Measurements from ENCODE around the gene SPA17.

Gene SPA17

GRCh38 chr11:124673333-124674167 lies at the start of gene SPA17, which contains the start of gene SIAE:
TSS of gene SPA17 (plus strand) at chr11:124673904. CDS start at chr11:124675265, 1,361 bp downstream.
TSS of gene SIAE (minus strand) at chr11:124673739. CDS start at chr11:124673708, 31 bp downstream.
- peak; percentile 87 to 90 for DNase-seq

- no peak for DNase-seq
Observed at GRCh38 chr11:124625504-124626168, 48.1 kb upstream of the SPA17 start.

GRCh38 chr11:124627546-124627945 lies 46.2 kb upstream of the SPA17 start:
- no peak for DNase-seq

GRCh38 chr11:124629961-124630360 lies 43.7 kb upstream of the SPA17 start:
- DNase-seq: no peak

GRCh38 chr11:124633355-124633754 lies 40.3 kb upstream of the SPA17 start:
- no peak for DNase-seq

- no peak for DNase-seq
Observed at GRCh38 chr11:124635932-124636331, 37.8 kb upstream of the SPA17 start.

GRCh38 chr11:124638500-124638899 lies 35.2 kb upstream of the SPA17 start:
- DNase-seq: no peak

GRCh38 chr11:124639186-124639585 lies 34.5 kb upstream of the SPA17 start:
- DNase-seq: no peak

GRCh38 chr11:124640666-124641065 lies 33.0 kb upstream of the SPA17 start:
- DNase-seq: no peak

- no peak for DNase-seq
Observed at GRCh38 chr11:124642628-124643027, 31.1 kb upstream of the SPA17 start.

- no peak for DNase-seq
Observed at GRCh38 chr11:124643042-124643604, 30.6 kb upstream of the SPA17 start.

GRCh38 chr11:124643605-124644425 lies 29.9 kb upstream of the SPA17 start:
- no peak for DNase-seq

GRCh38 chr11:124644426-124645280 lies 29.1 kb upstream of the SPA17 start:
- DNase-seq: peak; percentile 26 to 38

- DNase-seq: no peak
Observed at GRCh38 chr11:124646148-124646547, 27.6 kb upstream of the SPA17 start.

GRCh38 chr11:124648610-124649009 lies 25.1 kb upstream of the SPA17 start:
- DNase-seq: no peak

GRCh38 chr11:124656774-124657630 lies 16.7 kb upstream of the SPA17 start:
- DNase-seq: no peak

GRCh38 chr11:124657904-124658303 lies 15.8 kb upstream of the SPA17 start:
- DNase-seq: no peak

- DNase-seq: no peak
Observed at GRCh38 chr11:124658501-124658900, 15.2 kb upstream of the SPA17 start.

GRCh38 chr11:124658986-124659385 lies 14.7 kb upstream of the SPA17 start:
- no peak for DNase-seq

GRCh38 chr11:124661553-124661952 lies 12.2 kb upstream of the SPA17 start:
- no peak for DNase-seq

- no peak for DNase-seq
Observed at GRCh38 chr11:124662106-124662505, 11.6 kb upstream of the SPA17 start.

Measured in CD4-positive, alpha-beta T cell treated with Interleukin-1 beta for 1 hour (primary cell).